ENCODE data around the gene MAP3K12.

Gene MAP3K12

DNA sequence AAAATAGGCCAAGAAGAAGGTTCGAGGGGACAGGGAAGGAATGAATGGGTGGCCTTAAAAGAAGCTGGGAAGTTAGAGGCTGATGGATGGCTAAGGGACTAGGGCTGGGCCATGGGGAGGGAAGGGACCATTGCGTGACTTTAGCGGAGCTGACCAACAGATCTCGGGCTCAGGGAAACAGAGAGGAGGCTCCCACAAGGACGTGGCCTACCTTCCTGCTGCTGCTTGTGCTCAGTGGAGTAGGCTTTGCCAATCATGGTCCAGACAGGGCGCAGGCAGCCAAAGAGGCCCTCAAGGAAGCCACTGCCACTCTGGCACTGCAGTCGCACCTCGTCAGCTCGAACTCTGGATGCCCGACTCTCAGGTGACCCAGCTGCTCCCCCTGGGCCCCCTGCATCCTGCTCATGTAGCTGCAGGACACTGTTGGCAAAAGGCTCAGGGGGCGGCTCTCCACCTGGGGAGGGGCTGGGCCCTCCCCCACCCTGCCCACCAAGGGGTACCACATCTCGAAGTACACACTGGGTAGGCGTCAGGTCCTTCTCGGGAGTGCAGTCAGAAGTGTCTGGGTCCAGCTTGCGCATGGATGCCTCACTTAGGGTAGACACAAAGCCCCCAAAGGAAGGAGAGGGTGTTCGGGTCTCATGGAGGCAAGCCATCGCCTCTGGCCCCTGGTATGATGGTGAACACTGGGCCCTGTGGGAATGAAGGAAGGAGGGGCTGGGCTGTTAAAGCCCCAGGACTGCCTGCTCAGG lies 12.3 kb downstream of the MAP3K12 start:
- DNase-seq = no peak
- H3K36me3 ChIP-seq = peaks cover 59% of the 10 kb centered on the region
- no peak for TF ChIP-seq CTCF (IDR thresholded peaks at IDR 0.05; ENCODE audit: low read depth, low read length)
- H3K4me1 ChIP-seq = no peaks in the 10 kb centered on the region
- H3K4me3 ChIP-seq (ENCODE audit: low read depth, low read length) = no peak overlapping the region
- H3K27me3 ChIP-seq = no peaks in the 10 kb centered on the region
- no peaks in the 10 kb centered on the region for H3K9me3 ChIP-seq

DNA sequence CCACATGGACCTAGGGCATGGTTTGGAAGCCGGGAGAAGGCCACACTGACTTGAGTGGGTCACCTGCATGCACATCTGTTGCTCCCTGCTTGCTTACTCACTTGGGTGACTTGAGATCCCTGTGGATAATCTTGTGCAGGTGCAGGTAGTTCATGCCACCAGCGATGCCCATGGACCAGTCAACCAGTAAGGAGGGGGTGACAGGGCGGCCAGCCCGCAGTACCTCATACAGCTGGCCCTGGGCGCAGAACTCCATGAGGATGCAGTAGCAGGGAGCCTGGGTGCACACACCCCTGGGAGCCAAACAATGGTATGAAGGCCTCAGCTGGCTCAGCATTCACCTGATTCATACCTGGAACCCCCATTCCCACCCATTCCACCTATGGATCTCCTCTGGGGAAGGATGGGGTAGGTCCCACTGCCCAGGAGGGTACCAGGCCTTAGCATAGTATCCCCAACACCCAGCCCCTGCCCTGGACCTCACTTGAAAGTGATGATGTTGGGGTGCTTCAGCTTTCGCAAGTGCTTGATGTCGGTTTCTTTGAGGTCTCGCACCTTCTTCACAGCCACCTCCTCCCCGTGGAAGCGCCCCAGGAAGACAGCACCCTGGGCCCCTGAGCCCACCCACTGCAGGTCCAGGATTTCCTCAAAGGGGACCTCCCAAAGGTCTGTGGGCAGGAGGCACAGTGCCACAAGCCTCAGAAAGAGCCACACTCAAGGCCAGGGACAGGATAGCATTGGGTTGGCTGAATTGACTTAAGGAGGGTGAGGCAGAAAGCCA lies 13.1 kb downstream of the MAP3K12 start:
- Histone ChIP-seq H3K36me3 (peaks cover 67% of the 10 kb centered on the region), H3K4me1 (no peaks in the 10 kb centered on the region), H3K27me3 (no peaks in the 10 kb centered on the region), H3K9me3 (no peaks in the 10 kb centered on the region), H3K4me3 (ENCODE audit: low read depth, low read length) (no peak overlapping the region)
- no peak for TF ChIP-seq CTCF (IDR thresholded peaks at IDR 0.05; ENCODE audit: low read depth, low read length)
- no peak for DNase-seq

DNA sequence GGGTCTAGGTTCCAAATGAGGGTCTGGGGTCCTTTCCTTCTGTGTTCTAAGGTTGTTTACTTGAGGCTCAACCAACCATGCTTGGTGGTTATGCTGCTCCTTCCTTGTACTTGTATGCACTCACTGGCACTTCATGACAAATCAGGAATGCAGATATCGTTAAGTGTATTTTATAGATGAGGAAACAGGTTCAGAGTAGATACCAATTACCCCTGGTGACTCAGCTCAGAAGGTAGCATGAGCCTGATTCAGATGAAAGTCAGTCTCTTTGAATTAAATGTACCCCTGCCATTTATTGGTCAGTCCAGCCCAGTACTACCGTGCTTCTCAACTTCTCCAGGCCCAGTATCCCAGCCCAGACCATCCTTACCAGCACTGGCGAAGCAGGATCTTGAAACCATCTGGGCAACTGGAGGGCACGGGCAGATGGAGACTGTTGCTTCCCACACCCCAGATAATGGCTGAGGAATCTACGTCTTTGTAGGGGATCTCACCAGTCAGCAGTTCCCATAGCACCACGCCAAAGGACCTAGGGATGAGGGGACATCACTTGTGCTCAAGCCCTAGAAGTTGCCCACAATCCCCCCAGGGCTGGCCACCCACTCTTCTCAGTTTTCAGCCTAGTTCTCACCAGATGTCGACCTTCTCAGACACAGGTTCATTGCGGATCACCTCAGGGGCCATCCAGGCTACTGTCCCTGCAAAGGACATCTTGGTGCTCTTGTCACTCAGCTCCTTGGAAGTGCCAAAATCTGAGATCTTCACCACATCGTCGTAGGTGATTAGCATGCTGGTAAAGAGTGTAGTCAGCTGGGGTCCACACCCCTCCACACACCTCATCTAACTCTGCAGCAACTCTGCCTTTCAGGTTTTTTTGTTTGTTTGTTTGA lies 14.3 kb downstream of the MAP3K12 start:
- Histone ChIP-seq H3K36me3 (peaks cover 74% of the 10 kb centered on the region), H3K4me1 (no peaks in the 10 kb centered on the region), H3K9me3 (no peaks in the 10 kb centered on the region), H3K27me3 (no peaks in the 10 kb centered on the region), H3K4me3 (ENCODE audit: low read depth, low read length) (no peak overlapping the region)
- no peak for DNase-seq
- no peak for TF ChIP-seq CTCF (IDR thresholded peaks at IDR 0.05; ENCODE audit: low read depth, low read length)

DNA sequence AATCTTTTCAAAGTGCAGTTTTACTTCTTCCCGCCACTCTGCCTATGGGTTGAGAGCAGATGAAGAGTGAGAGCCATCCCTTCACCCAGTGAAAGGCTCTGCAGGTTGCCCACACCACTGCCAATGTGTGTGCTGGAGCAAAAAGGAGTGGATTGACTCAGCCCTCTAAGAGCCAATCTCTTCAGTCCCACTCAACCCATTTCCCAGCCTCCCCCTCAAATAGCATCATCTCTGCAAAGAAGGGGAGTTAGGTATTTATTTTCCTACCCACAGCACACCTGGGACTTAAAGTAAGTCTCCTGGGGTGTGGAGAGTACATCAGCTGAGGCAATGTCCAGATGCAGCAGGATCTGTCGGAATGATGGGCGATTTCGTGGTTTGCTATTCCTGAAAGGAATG lies 15.3 kb downstream of the MAP3K12 start:
- H3K27me3 ChIP-seq = no peaks in the 10 kb centered on the region
- no peak for TF ChIP-seq CTCF (IDR thresholded peaks at IDR 0.05; ENCODE audit: low read depth, low read length)
- peaks cover 81% of the 10 kb centered on the region for H3K36me3 ChIP-seq
- no peaks in the 10 kb centered on the region for H3K9me3 ChIP-seq
- H3K4me1 ChIP-seq = no peaks in the 10 kb centered on the region
- DNase-seq = no peak
- H3K4me3 ChIP-seq (ENCODE audit: low read depth, low read length) = no peak overlapping the region

GRCh38 chr12:53483225-53483978 lies 15.9 kb downstream of the MAP3K12 start:
- Histone ChIP-seq H3K4me1 (no peaks in the 10 kb centered on the region), H3K4me3 (ENCODE audit: low read depth, low read length) (no peak overlapping the region), H3K9me3 (no peaks in the 10 kb centered on the region), H3K27me3 (no peaks in the 10 kb centered on the region), H3K36me3 (peaks cover 87% of the 10 kb centered on the region)
- no peak for DNase-seq
- no peak for TF ChIP-seq CTCF (IDR thresholded peaks at IDR 0.05; ENCODE audit: low read depth, low read length)
